Endothelial cell of umbilical vein (primary cell): ENCODE measurements around the gene MGAT5B. TPM values are rescaled to one million over a fixed set of nuclear protein-coding genes. Genes with fewer than 3 reads are reported as not detected.

Experiments used
- BruUV-seq: library from RNA; stranded (reverse); fragments of 400-500 nt; replicated peaks from 2 replicates; lab custom pipeline; 2021; lab: Mats Ljungman, UMichigan
- CTCF ChIA-PET: fragments of 300-600, 350-600 bp; sonication (Branson Sonifier 250); formaldehyde crosslinking; loops from one replicate; lab custom pipeline; 2021; ENCODE audit warnings: antibody characterized with exemption, inconsistent platforms; lab: Charles Lee
- POLR2A ChIA-PET: fragments of 300-600, 350-600 bp; sonication (Branson Sonifier 250); formaldehyde crosslinking; loops from one replicate; lab custom pipeline; 2021; ENCODE audit warnings: antibody characterized with exemption, inconsistent platforms; lab: Charles Lee
- DNase-seq: peaks from one replicate; pipeline ENCODE4 v3.0.0-alpha.2; 2011; ENCODE audit warnings: low read depth, low spot score
- FAIRE-seq: peaks from 2 replicates; lab custom pipeline; 2011; peaks lifted over from hg19 to GRCh38; lab: Jason Lieb, UNC
- H2AFZ ChIP-seq: 2 replicates; pipeline ENCODE4 v1.6.0; 2012; ENCODE audit warnings: low read depth, low read length, control low read depth, inconsistent platforms
- H3K27ac ChIP-seq: 2 replicates; pipeline ENCODE4 v1.5.1; 2011; ENCODE audit warnings: low read depth, mild to moderate bottlenecking, control low read depth, low read length, moderate library complexity; ENCODE audit not compliant: insufficient read depth
- H3K27me3 ChIP-seq, 2 experiments: 2 replicates each; pipeline versions ENCODE4 v1.6.0 to v1.6.1; 2011; ENCODE audit warnings: low read length in 2 of 2, mixed read lengths in 1 of 2; ENCODE audit not compliant: control insufficient read depth in 2 of 2, insufficient read depth in 2 of 2
- H3K36me3 ChIP-seq, 2 experiments: 2 replicates in 1 of 2; 3 replicates in 1 of 2; pipeline ENCODE4 v1.5.1; 2011; ENCODE audit warnings: low read length in 2 of 2, mild to moderate bottlenecking in 1 of 2, moderate library complexity in 1 of 2; ENCODE audit not compliant: control insufficient read depth in 2 of 2, insufficient read depth in 2 of 2; ENCODE audit errors: extremely low read depth in 1 of 2
- H3K4me1 ChIP-seq: 3 replicates; pipeline ENCODE4 v1.5.1; 2011; ENCODE audit warnings: mild to moderate bottlenecking, low read length; ENCODE audit not compliant: control insufficient read depth, insufficient read depth; ENCODE audit errors: extremely low read depth
- H3K4me2 ChIP-seq: 2 replicates; pipeline ENCODE4 v1.6.1; 2011; ENCODE audit warnings: low read length, control low read depth, mixed read lengths; ENCODE audit not compliant: insufficient read depth
- H3K4me3 ChIP-seq, 3 experiments: fragments of 200-600 bp in 1 of 3; sonication (generic), shearing (Covaris generic) in 1 of 3; replicated peaks in 1 of 3; 2 replicates each; pipeline ENCODE4 v1.5.1; 2011 to 2016; ENCODE audit warnings: control low read depth in 3 of 3, low read length in 3 of 3, mild to moderate bottlenecking in 2 of 3, inconsistent platforms in 1 of 3, low read depth in 1 of 3, moderate library complexity in 1 of 3; ENCODE audit not compliant: insufficient read depth in 1 of 3
- H3K79me2 ChIP-seq: 2 replicates; pipeline ENCODE4 v1.6.0; 2012; ENCODE audit warnings: low read length, inconsistent platforms; ENCODE audit not compliant: control insufficient read depth, insufficient read depth
- H3K9ac ChIP-seq: replicated peaks from 2 replicates; pipeline ENCODE3; 2011; ENCODE audit warnings: low read length, control low read depth; ENCODE audit not compliant: insufficient read depth; ENCODE audit errors: extremely low read depth
- H3K9me1 ChIP-seq: replicated peaks from 3 replicates; pipeline ENCODE4 v1.6.0; 2011; ENCODE audit warnings: mild to moderate bottlenecking, low read length; ENCODE audit not compliant: control insufficient read depth, insufficient read depth; ENCODE audit errors: extremely low read depth
- H3K9me3 ChIP-seq: replicated peaks from 2 replicates; pipeline ENCODE4 v1.5.1; 2012; ENCODE audit warnings: low read length, inconsistent platforms; ENCODE audit not compliant: control insufficient read depth, insufficient read depth
- H4K20me1 ChIP-seq: replicated peaks from 2 replicates; pipeline ENCODE3; 2011; ENCODE audit warnings: mild to moderate bottlenecking, low read length; ENCODE audit not compliant: control insufficient read depth, insufficient read depth; ENCODE audit errors: extremely low read depth
- EZH2 ChIP-seq: IDR thresholded peaks from 2 replicates; pipeline ENCODE4 v1.6.1; 2012; ENCODE audit warnings: borderline replicate concordance, low read depth, mild to moderate bottlenecking, moderate library complexity, low read length, inconsistent platforms; ENCODE audit not compliant: severe bottlenecking
- FOS ChIP-seq: IDR thresholded peaks from 2 replicates; pipeline ENCODE4 v1.6.1; 2011; ENCODE audit warnings: mild to moderate bottlenecking, low read length, moderate library complexity, borderline replicate concordance; ENCODE audit not compliant: insufficient read depth
- GATA2 ChIP-seq: IDR thresholded peaks from 2 replicates; pipeline ENCODE4 v1.7.0; 2011; ENCODE audit warnings: low read depth, mild to moderate bottlenecking, moderate library complexity, mixed read lengths, low read length; ENCODE audit not compliant: insufficient read length, insufficient read depth
- JUN ChIP-seq: IDR thresholded peaks from 2 replicates; pipeline ENCODE4 v1.6.1; 2011; ENCODE audit warnings: borderline replicate concordance, low read depth; ENCODE audit not compliant: insufficient read length, insufficient read depth
- MYC ChIP-seq: IDR thresholded peaks from one replicate; pipeline ENCODE4 v1.6.1; 2011; ENCODE audit warnings: mild to moderate bottlenecking, low read depth, low read length
- POLR2A ChIP-seq: IDR thresholded peaks from 2 replicates; pipeline ENCODE4 v1.6.1; 2012; ENCODE audit warnings: low read depth, mild to moderate bottlenecking, control low read depth, low read length
- POLR2AphosphoS5 ChIP-seq: IDR thresholded peaks from 2 replicates; pipeline ENCODE4 v1.6.1; 2012; ENCODE audit warnings: low read depth, mild to moderate bottlenecking, control low read depth, low read length, moderate library complexity; ENCODE audit not compliant: insufficient read depth
- dilution Hi-C: fragments of 300-500 bp; cut with MboI; formaldehyde crosslinking; loops from one replicate; pipeline ENCODE4 v1.15.0; 2019; ENCODE audit warnings: low sequenced_read_pairs; ENCODE audit not compliant: extremely low pct_ligation_motif_present
- intact Hi-C: fragments of 100-400 bp; cut with micrococcal nuclease; formaldehyde crosslinking; loops from one replicate; pipeline ENCODE4 v1.10.0; 2022
- polyA plus RNA-seq, 4 experiments: library from polyadenylated mRNA; depleted of rRNA in 3 of 4; stranded (reverse) in 3 of 4; unstranded in 1 of 4; fragments of >200 nt; gene quantifications; 2 replicates each; pipeline versions ENCODE4 v1.2.1 to v1.2.3, GENCODE V29; 2011 to 2012; ENCODE audit warnings: missing spikeins in 1 of 4
- total RNA-seq: library from RNA; stranded (reverse); gene quantifications from 2 replicates; pipeline ENCODE4 v1.2.3, GENCODE V29; 2021
- TF ChIP-seq, protein P1 (sequence below), 2 donors: IDR thresholded peaks; 1 replicate in 1 of 2; 2 replicates in 1 of 2; pipeline ENCODE4 v1.5.1; 2011; ENCODE audit warnings: low read length in 2 of 2, mild to moderate bottlenecking in 2 of 2, moderate library complexity in 2 of 2, control low read depth in 1 of 2, inconsistent platforms in 1 of 2, low read depth in 1 of 2; ENCODE audit not compliant: insufficient read depth in 1 of 2; ENCODE audit errors: extremely low read depth in 1 of 2
- TF ChIP-seq, protein P2 (sequence below): IDR thresholded peaks from 2 replicates; pipeline ENCODE4 v1.6.1; 2011; ENCODE audit not compliant: insufficient read depth, insufficient read length

Gene MGAT5B
- total and polyA plus RNA-seq, 2 donors (not counting 3 experiments of a cell fraction or from before 2014, with no cell fraction given) = 1.7 to 2.1 TPM

DNA sequence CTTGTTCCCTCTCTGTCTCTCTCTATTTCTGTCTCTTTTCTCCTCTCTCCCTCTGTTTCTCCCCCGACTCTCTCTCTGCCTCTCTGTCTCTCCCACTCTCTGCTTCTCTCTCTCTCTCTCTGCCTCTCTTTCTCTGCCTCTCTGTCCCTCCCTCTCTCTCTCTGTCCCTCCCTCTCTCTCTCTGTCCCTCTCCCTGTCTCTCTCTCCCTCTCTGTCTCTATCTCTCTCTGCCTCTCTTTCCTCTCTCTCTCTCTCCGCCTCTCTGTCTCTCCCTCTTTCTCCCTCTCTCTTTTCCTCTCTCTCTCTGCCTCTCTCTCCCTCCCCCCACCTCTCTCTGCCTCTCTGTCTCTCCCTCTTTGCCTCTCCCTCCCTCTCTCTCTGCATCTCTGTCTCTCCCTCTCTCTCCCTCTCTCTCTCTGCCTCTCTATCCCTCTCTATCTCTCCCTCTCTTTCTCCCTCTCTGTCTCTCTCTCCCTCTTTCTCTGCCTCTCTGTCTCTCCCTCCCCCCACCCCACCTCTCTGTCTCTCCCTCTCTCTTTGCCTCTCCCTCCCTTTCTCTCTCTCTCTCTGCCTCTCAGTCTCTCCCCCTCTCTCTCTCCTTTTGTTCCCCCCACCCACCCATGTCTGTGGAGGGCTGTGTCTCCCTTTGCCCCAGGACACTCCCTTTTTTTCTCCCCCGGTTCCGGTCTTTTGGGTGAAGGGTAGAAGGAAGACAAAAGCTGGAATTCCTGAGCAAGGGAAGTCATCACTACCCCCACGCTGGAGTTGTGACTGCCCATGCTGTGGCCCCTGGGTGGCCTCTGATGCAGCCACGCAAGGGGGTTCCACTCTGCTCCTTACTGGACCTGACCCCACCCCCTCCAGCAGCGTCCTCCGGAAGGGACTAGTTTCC is 27.1 kb upstream of the MGAT5B start:
- Histone ChIP-seq H3K79me2 (no peaks in the 10 kb centered on the region), H3K4me2 (no peak overlapping the region), H3K9me1 (no peaks in the 10 kb centered on the region), H2AFZ (no peak overlapping the region), H3K27ac (no peak overlapping the region), H3K9me3 (no peaks in the 10 kb centered on the region), H4K20me1 (no peaks in the 10 kb centered on the region), H3K27me3 (peaks cover 17 to 20% of the 10 kb centered on the region in 2 experiments), H3K4me3 (no peak overlapping the region), H3K4me1 (no peaks in the 10 kb centered on the region), H3K36me3 (no peaks in the 10 kb centered on the region), H3K9ac (no peak overlapping the region)
- dilution Hi-C loops = no loop called here
- intact Hi-C loops = no loop called here
- DNase-seq (no peak), FAIRE-seq (no peak)
- TF ChIP-seq EZH2 = no peak
- no peak for TF ChIP-seq POLR2AphosphoS5
- no peak for TF ChIP-seq JUN
- no peak for TF ChIP-seq GATA2
- TF ChIP-seq, protein P1, sequence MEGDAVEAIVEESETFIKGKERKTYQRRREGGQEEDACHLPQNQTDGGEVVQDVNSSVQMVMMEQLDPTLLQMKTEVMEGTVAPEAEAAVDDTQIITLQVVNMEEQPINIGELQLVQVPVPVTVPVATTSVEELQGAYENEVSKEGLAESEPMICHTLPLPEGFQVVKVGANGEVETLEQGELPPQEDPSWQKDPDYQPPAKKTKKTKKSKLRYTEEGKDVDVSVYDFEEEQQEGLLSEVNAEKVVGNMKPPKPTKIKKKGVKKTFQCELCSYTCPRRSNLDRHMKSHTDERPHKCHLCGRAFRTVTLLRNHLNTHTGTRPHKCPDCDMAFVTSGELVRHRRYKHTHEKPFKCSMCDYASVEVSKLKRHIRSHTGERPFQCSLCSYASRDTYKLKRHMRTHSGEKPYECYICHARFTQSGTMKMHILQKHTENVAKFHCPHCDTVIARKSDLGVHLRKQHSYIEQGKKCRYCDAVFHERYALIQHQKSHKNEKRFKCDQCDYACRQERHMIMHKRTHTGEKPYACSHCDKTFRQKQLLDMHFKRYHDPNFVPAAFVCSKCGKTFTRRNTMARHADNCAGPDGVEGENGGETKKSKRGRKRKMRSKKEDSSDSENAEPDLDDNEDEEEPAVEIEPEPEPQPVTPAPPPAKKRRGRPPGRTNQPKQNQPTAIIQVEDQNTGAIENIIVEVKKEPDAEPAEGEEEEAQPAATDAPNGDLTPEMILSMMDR (IDR thresholded peaks at IDR 0.05; ENCODE audit: extremely low read depth in 1 of 2, insufficient read depth in 1 of 2, low read depth in 1 of 2, low read length in 2 of 2) = no peak
- TF ChIP-seq MYC = no peak
- TF ChIP-seq, protein P2, sequence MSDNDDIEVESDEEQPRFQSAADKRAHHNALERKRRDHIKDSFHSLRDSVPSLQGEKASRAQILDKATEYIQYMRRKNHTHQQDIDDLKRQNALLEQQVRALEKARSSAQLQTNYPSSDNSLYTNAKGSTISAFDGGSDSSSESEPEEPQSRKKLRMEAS = no peak
- TF ChIP-seq FOS = no peak
- no peak for TF ChIP-seq POLR2A
- CTCF ChIA-PET = interaction anchor here (1.1 to 1.4 kb wide), 4 partner anchors 10 to 226 kb away, joined by 3 to 4 read pairs (median 3); partner anchors contain the start of gene MGAT5B
- no TSS peak for BruUV-seq
- POLR2A ChIA-PET = no interaction called here
